Stimulated activated CD8-positive, alpha-beta memory T cell treated with anti-CD3 and anti-CD28 coated beads, Interleukin-4, amount 100 ng/mL, for 1 hour (primary cell): Measurements from ENCODE around the gene FOCAD.

ENCODE experiments used
- DNase-seq, 2 donors: peaks; one replicate each; pipeline ENCODE4 v3.0.0-alpha.2; 2020; ENCODE audit warnings: low read depth in 2 of 2, low spot score in 1 of 2

FOCAD gene

GRCh38 chr9:21001581-21001980, 317.5 kb downstream of the FOCAD start:
- no peak for DNase-seq

GRCh38 chr9:21002040-21002439, 318.0 kb downstream of the FOCAD start:
- no peak for DNase-seq

- no peak for DNase-seq
Measured at GRCh38 chr9:21015129-21015815, 331.2 kb downstream of the FOCAD start.

- DNase-seq = no peak
Measured at GRCh38 chr9:21015995-21016394, 331.9 kb downstream of the FOCAD start.

- DNase-seq = no peak
Measured at GRCh38 chr9:21016701-21017491, 332.8 kb downstream of the FOCAD start.

GRCh38 chr9:21018177-21018576, 334.1 kb downstream of the FOCAD start:
- no peak for DNase-seq

GRCh38 chr9:21023861-21024260, 339.8 kb downstream of the FOCAD start:
- no peak for DNase-seq

GRCh38 chr9:21027295-21027694, 343.2 kb downstream of the FOCAD start:
- DNase-seq = no peak

- no peak for DNase-seq
Measured at GRCh38 chr9:21028466-21028865, 344.4 kb downstream of the FOCAD start.

GRCh38 chr9:21029661-21030060, 345.6 kb downstream of the FOCAD start:
- DNase-seq = no peak

- DNase-seq = no peak
Measured at GRCh38 chr9:21030389-21031035, 346.5 kb downstream of the FOCAD start.

GRCh38 chr9:21031091-21031807, 347.2 kb downstream of the FOCAD start, which contains the start of gene HACD4:
Gene HACD4, minus strand, starts transcription at chr9:21031640. Its CDS starts 50 bp downstream, at chr9:21031590.
- DNase-seq = peak; percentile 23 to 39

GRCh38 chr9:21031808-21032183, 347.7 kb downstream of the FOCAD start:
- no peak for DNase-seq

- no peak for DNase-seq
Measured at GRCh38 chr9:21037278-21037677, 353.2 kb downstream of the FOCAD start.

- no peak for DNase-seq
Measured at GRCh38 chr9:21039302-21039701, 355.2 kb downstream of the FOCAD start.

GRCh38 chr9:21042466-21042865, 358.4 kb downstream of the FOCAD start:
- DNase-seq = no peak

- no peak for DNase-seq
Measured at GRCh38 chr9:21043841-21044240, 359.8 kb downstream of the FOCAD start.
